Right ventricle myocardium inferior (tissue), 1 donor: ENCODE data around the gene ST3GAL2. TPM values are rescaled to one million over a fixed set of nuclear protein-coding genes. Genes with fewer than 3 reads are reported as not detected.

Experiments
- ATAC-seq: fragments of 200-7000 bp; cut with Tn5 transposase; one replicate; pipeline ENCODE4 v1.9.1; 2020; ENCODE audit warnings: mild to moderate bottlenecking, moderate library complexity
- DNase-seq: peaks from one replicate; pipeline ENCODE4 v3.0.0; 2021; ENCODE audit errors: missing footprints
- intact Hi-C: fragments of 100-400 bp; cut with DNase I; formaldehyde crosslinking; loops from one replicate; pipeline ENCODE4 v1.11.0; 2022
- total RNA-seq: library from RNA; stranded (reverse); fragmentation: NEBNext Ultra II Directional; extraction: Animal tissue kit (Norgen Biotek cat#: 25700); gene quantifications from one replicate; pipeline ENCODE4 v1.2.1, GENCODE V29; 2021
- donor health status: DM: no; HTN: yes; CAD: no; lungs with severe emphysema.

The ST3GAL2 gene
- total RNA-seq, 1 donor from 2014 or later = 25.6 TPM

DNA sequence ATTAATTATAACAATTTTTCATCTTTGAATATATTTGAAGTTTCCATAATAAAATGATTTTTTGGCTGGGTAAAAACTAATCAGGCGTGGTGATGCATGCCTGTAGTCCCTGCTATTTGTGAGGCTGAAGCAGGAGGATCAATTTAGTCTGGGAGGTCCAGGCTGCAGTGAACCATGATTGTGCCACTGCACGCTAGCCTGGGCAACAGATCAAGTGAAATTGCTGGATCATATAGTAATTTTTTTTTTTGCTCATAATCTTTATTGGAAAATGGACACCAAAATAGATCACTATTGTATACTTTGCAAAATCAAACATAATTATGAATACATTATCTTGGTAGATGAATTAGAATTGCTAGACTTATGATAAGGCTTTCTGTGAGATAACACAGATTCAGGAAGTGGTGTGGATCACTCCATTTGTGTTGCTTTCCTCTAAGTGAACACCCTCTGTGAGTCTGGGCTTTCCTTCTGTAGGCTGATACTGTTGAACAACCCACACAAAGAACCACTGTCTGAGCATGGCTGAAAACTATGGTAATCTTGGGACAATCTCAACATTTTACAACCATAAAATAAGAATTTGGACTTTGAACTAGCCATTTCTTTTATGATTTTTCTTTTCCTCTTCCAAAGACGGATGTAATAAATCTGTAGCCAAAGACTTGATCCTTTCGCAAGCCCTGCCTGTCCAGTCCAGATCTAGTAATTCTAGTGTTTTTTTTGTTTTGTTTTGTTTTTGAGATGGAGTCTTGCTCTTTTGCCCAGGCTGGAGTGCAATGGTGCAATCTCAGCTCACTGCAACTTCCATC is 5.6 kb upstream of the ST3GAL2 start:
- ATAC-seq (no peak), DNase-seq (no peak)
- intact Hi-C loops = no loop called here

GRCh38 chr16:70442344-70442743 is 3.4 kb upstream of the ST3GAL2 start:
- intact Hi-C loops = no loop called here
- ATAC-seq (no peak), DNase-seq (no peak)

DNA sequence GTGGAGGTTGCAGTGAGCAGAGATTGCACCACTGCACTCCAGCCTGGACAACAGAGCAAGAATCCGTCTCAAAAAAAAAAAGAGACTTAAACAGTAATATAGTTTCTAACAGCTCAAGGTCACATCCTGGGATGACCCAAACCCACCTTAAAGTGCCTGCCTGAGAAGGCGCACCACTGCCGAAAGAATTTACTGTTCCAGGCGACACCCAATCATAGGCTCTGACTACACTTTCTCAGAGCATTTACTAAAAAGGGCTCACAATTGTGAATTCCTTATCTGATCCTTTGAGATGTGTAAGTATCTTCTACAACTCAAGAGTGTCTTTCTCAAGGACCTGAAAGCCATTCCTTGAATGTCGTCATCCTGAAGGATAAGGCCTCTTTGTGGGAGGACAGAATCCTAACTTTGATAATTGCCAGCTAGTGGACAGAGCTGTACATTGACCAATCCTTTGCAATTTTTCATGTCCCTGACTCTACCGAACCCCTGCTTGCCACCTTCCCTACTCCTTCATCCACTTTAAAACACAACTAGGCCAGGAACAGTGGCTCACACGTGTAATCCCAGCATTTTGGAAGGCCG is 2.6 kb upstream of the ST3GAL2 start:
- DNase-seq (no peak), ATAC-seq (no peak)

DNA sequence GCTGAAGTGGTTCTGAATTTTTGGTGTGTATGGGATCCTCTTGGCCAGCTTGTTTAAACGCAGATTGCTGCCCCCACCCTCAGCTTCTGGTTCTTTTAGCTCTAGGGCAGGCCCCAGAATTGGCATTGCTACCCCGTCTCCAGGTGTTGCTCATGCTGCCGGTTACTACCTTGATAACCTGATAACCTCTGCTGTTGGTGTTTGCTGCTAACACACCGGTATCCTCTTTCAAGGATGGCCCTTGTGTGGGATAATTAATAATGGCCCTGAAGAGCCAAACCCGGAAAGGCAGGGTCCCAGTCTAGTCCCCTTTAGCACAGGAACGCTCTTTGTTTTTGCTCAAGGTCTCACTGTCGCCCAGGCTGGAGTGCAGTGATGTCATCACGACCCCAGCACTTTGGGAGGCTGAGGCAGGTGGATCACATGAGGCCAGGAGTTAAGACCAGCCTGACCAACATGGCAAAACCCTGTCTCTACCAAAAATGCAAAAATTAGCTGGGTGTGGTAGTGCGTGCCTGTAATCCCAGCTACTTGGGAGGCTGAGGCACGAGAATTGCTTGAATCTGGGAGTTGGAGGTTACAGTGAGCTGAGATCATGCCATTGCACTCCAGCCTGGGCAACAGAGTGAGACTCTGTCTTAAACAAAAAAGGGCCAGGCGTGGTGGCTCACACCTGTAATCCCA is 1.3 kb upstream of the ST3GAL2 start:
- intact Hi-C loops = no loop called here
- ATAC-seq (no peak), DNase-seq (no peak)

More for the DNA sequence above, 2.6 kb upstream of the ST3GAL2 start:
- intact Hi-C loops = no loop called here

GRCh38 chr16:70438585-70438968 is 323 bp downstream of the ST3GAL2 start:
- DNase-seq = no peak
- intact Hi-C loops = loop anchor here (2.0 kb wide), 1 partner anchor 16 kb away; the partner anchor contains the start of gene FCSK
- ATAC-seq = peak; percentile 8

DNA sequence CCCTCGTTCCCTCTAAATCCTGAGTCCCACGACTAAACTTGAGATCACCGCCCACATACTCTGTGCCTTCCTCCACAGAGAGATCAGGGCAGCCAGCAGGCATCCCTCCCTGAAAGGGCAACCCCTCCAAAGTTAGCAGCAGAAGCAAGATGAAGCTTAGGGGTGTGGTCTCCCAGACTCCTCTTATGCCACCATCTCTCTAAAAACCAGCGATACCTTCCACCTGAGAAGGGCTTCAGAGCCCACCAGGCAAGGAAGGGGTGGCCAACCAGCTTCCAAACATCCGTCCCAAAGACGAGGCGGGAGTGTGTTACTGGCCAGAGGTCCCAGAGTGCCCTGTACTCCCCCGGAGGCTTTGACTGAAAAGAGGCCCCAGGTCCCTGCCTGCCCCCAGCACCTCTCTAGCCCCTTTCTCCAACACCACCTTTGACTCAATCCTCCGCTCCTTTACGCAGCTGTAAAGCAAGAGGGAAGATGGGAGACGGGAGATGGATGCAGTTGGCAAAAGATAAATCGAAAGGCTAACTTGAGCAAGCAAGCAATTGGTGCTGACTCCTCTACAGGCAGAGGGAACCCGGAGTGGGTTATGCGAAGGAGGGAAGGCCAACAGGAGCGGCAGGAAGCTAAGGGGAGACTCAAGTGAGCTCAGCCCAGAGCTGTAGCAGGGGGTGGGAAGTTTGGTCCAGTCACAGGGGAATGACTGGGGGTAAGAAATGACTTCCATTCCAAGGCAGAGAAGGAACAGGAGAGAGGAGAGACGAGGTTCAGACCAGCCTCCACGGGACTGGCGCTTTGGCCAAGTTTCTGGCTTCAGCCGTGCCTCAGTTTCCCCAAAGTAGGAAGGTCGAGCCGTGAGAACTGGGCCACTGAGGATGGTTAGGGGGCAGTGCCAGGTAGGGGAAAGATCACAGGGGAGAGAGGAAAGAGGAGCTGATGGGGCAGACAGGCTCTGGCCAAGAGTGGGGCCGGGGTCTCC is 1.0 kb downstream of the ST3GAL2 start:
- intact Hi-C loops = loop anchor here (2.0 kb wide), 1 partner anchor 17 kb away; the partner anchor contains the start of gene FCSK
- ATAC-seq (no peak), DNase-seq (no peak)

- no peak for ATAC-seq
- intact Hi-C loops = no loop called here
- no peak for DNase-seq
Observed at GRCh38 chr16:70437017-70437581, 1.8 kb downstream of the ST3GAL2 start.

DNA sequence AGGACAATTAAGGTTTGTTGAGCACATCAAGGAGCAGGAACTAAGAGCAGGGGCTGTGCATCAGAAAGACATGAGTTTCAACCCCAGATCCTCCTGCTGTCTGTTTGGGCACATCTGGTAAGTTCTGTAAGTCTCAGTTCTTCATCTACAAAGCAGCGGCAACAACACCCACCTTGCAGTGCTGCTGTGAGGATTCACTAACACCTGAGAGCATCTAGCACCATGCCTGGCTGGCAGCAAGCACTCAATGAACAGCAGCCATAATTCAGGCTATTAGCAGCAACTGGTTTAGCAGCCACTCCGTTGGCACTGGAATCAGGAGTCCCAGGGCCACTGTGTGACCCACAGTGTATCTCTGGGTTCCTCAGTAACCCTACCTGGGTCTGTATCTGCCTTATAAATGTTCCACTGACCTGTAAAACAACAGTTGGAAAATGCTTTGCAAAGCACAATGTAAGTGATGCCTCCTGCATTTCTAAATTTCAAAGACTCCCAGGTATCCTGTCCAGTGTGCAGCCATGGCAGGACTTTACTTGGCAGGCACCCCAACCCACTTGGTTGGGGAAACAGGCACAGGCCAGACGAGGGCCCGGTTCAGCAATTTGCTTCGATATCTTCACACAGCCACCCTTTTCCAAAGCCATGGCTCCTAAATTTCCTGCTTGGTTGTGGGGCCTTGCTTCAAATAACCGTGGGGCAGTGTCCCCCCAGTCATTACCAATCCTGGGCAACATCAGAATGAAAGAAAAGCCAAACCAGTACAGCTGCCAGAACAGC is 4.2 kb downstream of the ST3GAL2 start:
- ATAC-seq = no peak
- intact Hi-C loops = no loop called here

GRCh38 chr16:70433458-70434103 is 5.3 kb downstream of the ST3GAL2 start:
- intact Hi-C loops = no loop called here
- DNase-seq = peak; percentile 74
- ATAC-seq = peak; percentile 69

More for the DNA sequence above, 4.2 kb downstream of the ST3GAL2 start:
- no peak for DNase-seq

DNA sequence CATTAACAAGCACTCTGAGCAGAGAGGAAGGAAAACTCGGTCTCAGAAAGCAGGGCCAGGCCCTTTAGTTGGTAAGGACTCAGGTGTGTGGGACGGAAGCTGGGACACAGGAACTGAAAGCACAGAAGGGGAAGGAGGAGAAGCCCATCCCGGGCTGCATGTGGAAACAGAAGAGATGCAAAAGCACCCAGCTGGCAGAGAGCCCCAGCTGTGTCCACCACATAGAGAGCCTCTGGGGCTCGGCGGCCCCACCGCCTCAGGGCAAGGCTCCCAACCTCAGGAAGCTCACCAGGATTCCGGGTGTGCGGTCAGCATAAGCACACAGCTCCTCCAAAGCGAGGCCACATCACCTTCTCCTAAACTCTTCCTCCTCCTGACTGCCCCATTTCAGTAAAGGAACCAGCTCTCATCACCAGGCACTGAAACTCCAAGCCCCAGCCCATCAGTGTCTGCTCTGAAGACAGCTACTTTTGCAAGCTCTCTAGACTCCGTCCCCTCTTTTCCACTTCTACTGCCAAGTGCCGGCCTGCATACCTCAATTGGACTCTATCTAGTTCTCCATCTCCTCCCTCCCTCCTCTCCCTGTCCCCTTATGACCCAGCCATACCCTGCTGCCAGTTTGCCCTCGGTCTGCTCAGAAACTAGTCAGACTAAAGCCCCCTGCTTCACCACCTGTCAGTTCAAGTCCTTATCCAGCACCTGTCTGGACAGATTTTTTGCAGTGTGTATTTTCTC is 6.0 kb downstream of the ST3GAL2 start:
- ATAC-seq (peak; percentile 3), DNase-seq (peak; percentile 77)
- intact Hi-C loops = no loop called here

DNA sequence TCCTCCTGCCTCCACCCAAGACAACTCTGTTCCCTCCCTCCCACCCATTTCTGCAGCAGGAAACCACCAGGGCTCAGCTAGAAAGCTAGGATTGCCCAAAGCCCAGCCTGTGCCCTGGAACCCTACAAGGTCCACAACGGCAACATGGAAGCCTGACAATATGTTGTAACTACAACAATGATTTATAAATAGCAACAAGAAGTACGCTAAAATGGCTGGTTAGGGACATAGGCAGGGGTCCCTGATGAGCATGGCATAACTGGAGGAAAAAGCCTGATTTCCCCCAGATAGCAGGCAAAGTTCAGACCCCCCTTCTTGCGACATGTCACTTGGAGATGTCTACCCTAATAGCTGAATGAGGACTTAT is 6.6 kb downstream of the ST3GAL2 start:
- no peak for ATAC-seq
- peak; percentile 9 for DNase-seq
- intact Hi-C loops = no loop called here

GRCh38 chr16:70430667-70431536 is 8.0 kb downstream of the ST3GAL2 start:
- ATAC-seq (no peak), DNase-seq (peak; percentile 71)
- intact Hi-C loops = no loop called here

DNA sequence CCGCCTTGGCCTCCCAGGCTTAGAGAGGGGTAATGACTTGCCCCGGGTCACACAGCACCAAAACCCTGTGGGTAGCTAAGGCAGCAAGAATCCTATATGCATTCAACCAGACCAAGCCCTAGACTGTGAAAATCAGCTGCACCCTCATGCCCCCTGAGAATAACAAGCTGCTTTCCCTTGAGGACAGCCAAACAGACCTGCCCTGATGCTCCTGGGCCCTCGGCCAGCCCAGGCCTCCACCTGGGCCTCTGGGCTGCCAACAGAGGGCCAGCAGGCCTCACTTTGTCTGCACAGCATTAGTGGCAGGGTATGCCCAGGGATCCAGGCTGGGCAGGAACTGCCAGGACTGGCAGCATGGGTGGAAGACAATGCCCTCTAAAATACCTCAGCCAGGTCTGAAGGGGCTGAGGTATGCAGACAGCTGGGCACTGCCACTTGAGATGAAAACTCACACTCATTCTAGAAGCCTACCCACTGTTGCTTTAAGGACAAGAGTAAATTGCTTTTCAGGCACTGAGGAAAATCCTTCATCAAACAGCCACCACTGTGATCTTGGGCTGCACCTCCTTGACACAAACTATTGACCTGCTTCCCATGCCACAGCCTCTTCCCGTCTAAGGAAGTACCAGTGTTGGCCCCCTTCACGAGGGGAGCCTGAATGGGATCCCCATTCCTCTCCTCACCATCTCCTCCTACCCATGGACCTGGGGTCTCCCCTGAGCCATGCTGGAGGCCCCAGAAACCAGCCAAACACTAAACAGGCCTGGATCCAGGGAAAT is 8.8 kb downstream of the ST3GAL2 start:
- no peak for ATAC-seq
- intact Hi-C loops = no loop called here

GRCh38 chr16:70428178-70428998 is 10.5 kb downstream of the ST3GAL2 start:
- intact Hi-C loops = no loop called here
- peak; percentile 97 for DNase-seq
- peak; percentile 92 for ATAC-seq

More for the DNA sequence above, 8.8 kb downstream of the ST3GAL2 start:
- DNase-seq = no peak
